ENCODE measurements around the gene CACNA1G.

DNA sequence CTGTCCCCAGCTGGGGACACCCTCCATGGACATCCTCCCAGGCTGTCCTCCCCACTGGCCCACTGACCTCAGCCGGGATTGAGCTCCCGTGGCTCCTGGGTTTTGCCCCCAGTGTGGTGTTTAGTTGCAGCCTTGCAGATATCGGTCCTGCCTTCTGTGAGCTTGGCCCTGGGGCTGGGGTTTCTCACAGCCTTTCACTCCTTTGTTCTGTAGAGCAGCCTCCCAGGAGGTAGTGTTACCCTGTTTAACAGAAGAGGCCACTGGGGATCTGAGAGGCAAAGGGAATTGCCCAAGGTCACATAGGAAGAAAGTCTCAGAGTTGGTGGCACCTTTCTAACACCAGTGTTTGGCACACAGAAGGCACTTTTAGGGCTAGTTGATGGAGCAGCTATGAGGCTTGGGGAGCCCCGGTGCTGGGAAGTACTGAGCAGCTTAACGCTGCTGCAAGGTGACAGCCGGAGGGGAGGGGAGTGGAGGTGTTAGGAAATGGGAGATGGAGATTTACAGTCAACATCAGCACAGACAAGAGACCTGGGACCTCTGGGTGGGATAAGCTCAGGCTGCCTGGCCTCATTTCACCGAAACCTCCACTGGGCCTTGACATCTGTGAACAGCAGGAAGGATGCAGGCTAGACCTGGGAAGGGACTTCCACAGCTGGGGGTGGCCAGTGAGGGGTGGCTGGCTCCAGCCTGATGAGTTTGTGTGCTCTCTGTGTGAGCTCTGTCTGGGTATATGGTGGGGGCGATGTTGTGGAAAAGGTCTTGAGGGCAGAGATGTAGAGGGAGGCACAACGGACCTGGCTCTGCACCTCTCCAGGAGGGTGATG lies 26.1 kb downstream of the CACNA1G start:
- TF ChIP-seq, protein P1, sequence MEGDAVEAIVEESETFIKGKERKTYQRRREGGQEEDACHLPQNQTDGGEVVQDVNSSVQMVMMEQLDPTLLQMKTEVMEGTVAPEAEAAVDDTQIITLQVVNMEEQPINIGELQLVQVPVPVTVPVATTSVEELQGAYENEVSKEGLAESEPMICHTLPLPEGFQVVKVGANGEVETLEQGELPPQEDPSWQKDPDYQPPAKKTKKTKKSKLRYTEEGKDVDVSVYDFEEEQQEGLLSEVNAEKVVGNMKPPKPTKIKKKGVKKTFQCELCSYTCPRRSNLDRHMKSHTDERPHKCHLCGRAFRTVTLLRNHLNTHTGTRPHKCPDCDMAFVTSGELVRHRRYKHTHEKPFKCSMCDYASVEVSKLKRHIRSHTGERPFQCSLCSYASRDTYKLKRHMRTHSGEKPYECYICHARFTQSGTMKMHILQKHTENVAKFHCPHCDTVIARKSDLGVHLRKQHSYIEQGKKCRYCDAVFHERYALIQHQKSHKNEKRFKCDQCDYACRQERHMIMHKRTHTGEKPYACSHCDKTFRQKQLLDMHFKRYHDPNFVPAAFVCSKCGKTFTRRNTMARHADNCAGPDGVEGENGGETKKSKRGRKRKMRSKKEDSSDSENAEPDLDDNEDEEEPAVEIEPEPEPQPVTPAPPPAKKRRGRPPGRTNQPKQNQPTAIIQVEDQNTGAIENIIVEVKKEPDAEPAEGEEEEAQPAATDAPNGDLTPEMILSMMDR (IDR thresholded peaks at IDR 0.05), result no peak
- TF ChIP-seq ZFX (IDR thresholded peaks at IDR 0.05; ENCODE audit: borderline replicate concordance), result no peak

Data from 22Rv1 (cell line).